ENCODE measurements around the gene LYST. TPM values are rescaled to one million over a fixed set of nuclear protein-coding genes. Genes with fewer than 3 reads are reported as not detected.
"Not testable (repeated sequence)": the region's sequence is repeated elsewhere in the genome, so short reads cannot be mapped to it uniquely, and the experiment has no call there.

The LYST gene
- total and polyA plus RNA-seq, 4 experiments from 2014 or later, result 4.2 to 35.2 (median 21.0) TPM

GRCh38 chr1:235766794-235767285, 99.9 kb downstream of the LYST start:
- intact Hi-C loops (cut with micrococcal nuclease), result no loop called here
- Histone ChIP-seq H3K4me1 (ENCODE audit: insufficient read depth, low read length) (no peaks in the 10 kb centered on the region), H3K27me3 (ENCODE audit: insufficient read depth, low read length) (no peaks in the 10 kb centered on the region), H3K36me3 (ENCODE audit: insufficient read depth, low read length) (no peaks in the 10 kb centered on the region), H3K9me3 (ENCODE audit: control insufficient read depth in 1 of 2, low read length in 2 of 2) (no peaks in the 10 kb centered on the region), H3K27ac (ENCODE audit: low read depth, low read length) (no peak overlapping the region), H3K4me3 (ENCODE audit: low read length in 2 of 2) (no peak overlapping the region)
- H3K4me1 Mint-ChIP-seq, result no peaks in the 10 kb centered on the region
- CTCF ChIA-PET (ENCODE audit: partially characterized antibody), result no interaction called here
- H3K27me3 Mint-ChIP-seq, result no peaks in the 10 kb centered on the region
- H3K36me3 Mint-ChIP-seq, result peaks cover 24 to 32% of the 10 kb centered on the region in 2 donors
- DNase-seq, result no peak
- no peaks in the 10 kb centered on the region for H3K9me3 Mint-ChIP-seq
- no peak overlapping the region for H3K27ac Mint-ChIP-seq
- no peak overlapping the region for H3K4me3 Mint-ChIP-seq
- POLR2A ChIA-PET (ENCODE audit: partially characterized antibody), result no interaction called here

DNA sequence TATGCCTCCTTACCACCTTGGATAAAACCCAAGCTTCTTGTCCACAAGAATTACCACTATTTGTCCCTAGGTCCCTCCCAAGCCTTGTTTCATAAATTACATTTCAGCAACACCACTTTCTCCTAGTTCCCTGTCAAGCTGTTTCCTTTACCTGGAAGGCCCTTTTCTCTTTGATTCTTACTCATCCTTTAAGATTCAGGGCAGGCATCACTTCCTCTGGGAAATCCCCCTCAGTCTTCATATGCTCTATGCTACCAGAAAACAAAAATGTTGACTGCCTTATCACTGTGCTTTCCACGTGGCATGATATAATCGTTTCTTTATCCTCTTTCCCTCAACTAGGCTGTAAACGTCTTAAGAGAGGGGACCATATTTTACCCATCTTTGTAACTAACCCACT, 102.7 kb downstream of the LYST start:
- no peaks in the 10 kb centered on the region for H3K36me3 ChIP-seq (ENCODE audit: insufficient read depth, low read length)
- Mint-ChIP-seq H3K27ac (no peak overlapping the region), H3K27me3 (no peaks in the 10 kb centered on the region), H3K4me3 (no peak overlapping the region), H3K9me3 (no peaks in the 10 kb centered on the region), H3K4me1 (no peaks in the 10 kb centered on the region), H3K36me3 (peaks cover 23 to 44% of the 10 kb centered on the region in 2 donors)
- no peaks in the 10 kb centered on the region for H3K4me1 ChIP-seq (ENCODE audit: insufficient read depth, low read length)
- ChIA-PET CTCF (ENCODE audit: partially characterized antibody) (no interaction called here), POLR2A (ENCODE audit: partially characterized antibody) (no interaction called here)
- no peaks in the 10 kb centered on the region for H3K9me3 ChIP-seq (ENCODE audit: control insufficient read depth in 1 of 2, low read length in 2 of 2)
- H3K4me3 ChIP-seq (ENCODE audit: low read length in 2 of 2), result no peak overlapping the region
- H3K27ac ChIP-seq (ENCODE audit: low read depth, low read length), result no peak overlapping the region
- no peak for DNase-seq
- intact Hi-C loops (cut with micrococcal nuclease), result no loop called here
- no peaks in the 10 kb centered on the region for H3K27me3 ChIP-seq (ENCODE audit: insufficient read depth, low read length)

- no peak overlapping the region for H3K4me3 ChIP-seq (ENCODE audit: low read length in 2 of 2)
- H3K36me3 ChIP-seq (ENCODE audit: insufficient read depth, low read length), result no peaks in the 10 kb centered on the region
- ChIA-PET CTCF (ENCODE audit: partially characterized antibody) (no interaction called here), POLR2A (ENCODE audit: partially characterized antibody) (no interaction called here)
- Mint-ChIP-seq H3K36me3 (peaks cover 13 to 54% of the 10 kb centered on the region in 2 donors), H3K4me3 (no peak overlapping the region), H3K27me3 (no peaks in the 10 kb centered on the region), H3K27ac (no peak overlapping the region), H3K4me1 (no peaks in the 10 kb centered on the region), H3K9me3 (no peaks in the 10 kb centered on the region)
- intact Hi-C loops (cut with micrococcal nuclease), result no loop called here
- no peaks in the 10 kb centered on the region for H3K27me3 ChIP-seq (ENCODE audit: insufficient read depth, low read length)
- no peak for DNase-seq
- no peaks in the 10 kb centered on the region for H3K9me3 ChIP-seq (ENCODE audit: control insufficient read depth in 1 of 2, low read length in 2 of 2)
- H3K27ac ChIP-seq (ENCODE audit: low read depth, low read length), result no peak overlapping the region
- H3K4me1 ChIP-seq (ENCODE audit: insufficient read depth, low read length), result no peaks in the 10 kb centered on the region
Observed at GRCh38 chr1:235759336-235759735, 107.4 kb downstream of the LYST start.

GRCh38 chr1:235758931-235759330, 107.8 kb downstream of the LYST start:
- Mint-ChIP-seq H3K27me3 (no peaks in the 10 kb centered on the region), H3K9me3 (no peaks in the 10 kb centered on the region), H3K36me3 (peaks cover 15 to 54% of the 10 kb centered on the region in 2 donors), H3K27ac (no peak overlapping the region), H3K4me1 (no peaks in the 10 kb centered on the region), H3K4me3 (no peak overlapping the region)
- no peak for DNase-seq
- intact Hi-C loops (cut with micrococcal nuclease), result no loop called here
- no peaks in the 10 kb centered on the region for H3K36me3 ChIP-seq (ENCODE audit: insufficient read depth, low read length)
- POLR2A ChIA-PET (ENCODE audit: partially characterized antibody), result no interaction called here
- H3K4me1 ChIP-seq (ENCODE audit: insufficient read depth, low read length), result no peaks in the 10 kb centered on the region
- no peak overlapping the region for H3K4me3 ChIP-seq (ENCODE audit: low read length in 2 of 2)
- H3K9me3 ChIP-seq (ENCODE audit: control insufficient read depth in 1 of 2, low read length in 2 of 2), result no peaks in the 10 kb centered on the region
- H3K27ac ChIP-seq (ENCODE audit: low read depth, low read length), result no peak overlapping the region
- H3K27me3 ChIP-seq (ENCODE audit: insufficient read depth, low read length), result no peaks in the 10 kb centered on the region
- CTCF ChIA-PET (ENCODE audit: partially characterized antibody), result no interaction called here

DNA sequence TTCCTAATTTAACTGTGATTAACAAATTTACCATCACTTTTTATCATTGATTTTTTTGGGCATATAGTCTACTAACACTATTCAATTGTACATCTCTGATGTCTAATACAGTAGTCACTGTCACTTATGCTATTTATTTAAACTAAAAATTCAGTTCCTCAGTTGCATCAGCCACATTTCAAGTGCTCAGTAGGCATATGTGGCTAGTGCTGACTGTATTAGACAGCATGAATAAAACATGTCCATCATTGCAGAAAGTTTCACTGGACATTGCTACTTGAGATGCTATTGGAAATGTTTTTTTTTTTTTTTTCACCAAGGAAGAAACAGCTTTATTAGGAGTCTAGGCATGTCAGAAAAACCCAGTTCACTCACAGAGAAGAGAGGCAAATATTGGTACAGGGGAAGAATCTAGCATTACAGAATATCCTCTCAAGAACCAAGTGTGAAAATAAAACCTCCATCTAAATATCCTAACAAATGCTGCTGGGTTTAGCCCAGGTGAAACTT, 109.1 kb downstream of the LYST start:
- Histone ChIP-seq H3K36me3 (ENCODE audit: insufficient read depth, low read length) (no peaks in the 10 kb centered on the region), H3K4me3 (ENCODE audit: low read length in 2 of 2) (no peak overlapping the region), H3K4me1 (ENCODE audit: insufficient read depth, low read length) (no peaks in the 10 kb centered on the region), H3K27me3 (ENCODE audit: insufficient read depth, low read length) (no peaks in the 10 kb centered on the region), H3K27ac (ENCODE audit: low read depth, low read length) (no peak overlapping the region), H3K9me3 (ENCODE audit: control insufficient read depth in 1 of 2, low read length in 2 of 2) (no peaks in the 10 kb centered on the region)
- peaks cover 15 to 51% of the 10 kb centered on the region in 2 donors for H3K36me3 Mint-ChIP-seq
- no peaks in the 10 kb centered on the region for H3K9me3 Mint-ChIP-seq
- ChIA-PET CTCF (ENCODE audit: partially characterized antibody) (interaction anchor here (0.7 to 0.8 kb wide), 2 partner anchors 244 to 248 kb away, joined by 3 to 5 read pairs; no protein-coding TSS in a partner anchor), POLR2A (ENCODE audit: partially characterized antibody) (no interaction called here)
- no peak overlapping the region for H3K27ac Mint-ChIP-seq
- no peak for DNase-seq
- no peaks in the 10 kb centered on the region for H3K27me3 Mint-ChIP-seq
- no peak overlapping the region for H3K4me3 Mint-ChIP-seq
- intact Hi-C loops (cut with micrococcal nuclease), result no loop called here
- H3K4me1 Mint-ChIP-seq, result no peaks in the 10 kb centered on the region

- H3K27ac ChIP-seq (ENCODE audit: low read depth, low read length); DNase-seq; H3K4me3 ChIP-seq (ENCODE audit: low read length in 2 of 2); H3K27me3 ChIP-seq (ENCODE audit: insufficient read depth, low read length); H3K27ac Mint-ChIP-seq; H3K36me3 ChIP-seq (ENCODE audit: insufficient read depth, low read length); H3K4me1 Mint-ChIP-seq; H3K9me3 Mint-ChIP-seq; intact Hi-C loops (cut with micrococcal nuclease); H3K27me3 Mint-ChIP-seq; H3K4me1 ChIP-seq (ENCODE audit: insufficient read depth, low read length); H3K9me3 ChIP-seq (ENCODE audit: control insufficient read depth in 1 of 2, low read length in 2 of 2); H3K4me3 Mint-ChIP-seq; POLR2A ChIA-PET (ENCODE audit: partially characterized antibody): not testable (repeated sequence)
- peaks cover 11 to 41% of the 10 kb centered on the region in 2 donors for H3K36me3 Mint-ChIP-seq
- CTCF ChIA-PET (ENCODE audit: partially characterized antibody), result interaction anchor here (0.7 to 1.6 kb wide), 3 partner anchors 89 to 240 kb away, joined by 3 to 4 read pairs (median 3); no protein-coding TSS in a partner anchor
Observed at GRCh38 chr1:235754186-235754585, 112.5 kb downstream of the LYST start.

DNA sequence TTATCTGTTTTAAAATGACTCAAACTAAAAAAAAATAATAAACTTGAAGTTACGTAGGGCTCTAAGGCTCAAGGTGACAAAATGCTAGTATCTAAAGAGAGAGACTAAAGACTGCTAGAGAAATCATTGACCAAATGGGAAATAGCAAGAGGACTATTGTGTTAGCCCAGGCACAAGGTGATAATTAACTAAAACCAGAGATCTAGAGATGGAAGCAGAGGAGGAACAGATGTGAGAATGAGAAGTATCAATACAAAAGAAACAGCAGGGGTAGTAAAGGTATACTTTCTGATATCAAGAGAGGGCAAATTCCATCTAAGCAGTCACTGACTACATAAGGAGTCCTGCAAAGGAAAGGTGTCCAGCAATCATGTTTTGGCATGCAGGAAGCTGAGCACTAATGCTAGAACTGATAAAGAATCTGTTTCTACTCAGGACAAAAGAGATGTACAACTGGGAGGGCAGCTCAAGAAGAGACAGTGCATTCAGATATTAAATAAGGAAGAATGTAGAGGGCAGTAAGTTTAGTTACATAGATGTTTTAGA, 116.9 kb downstream of the LYST start:
- DNase-seq, result no peak
- no peak overlapping the region for H3K4me3 ChIP-seq (ENCODE audit: low read length in 2 of 2)
- no peak overlapping the region for H3K27ac ChIP-seq (ENCODE audit: low read depth, low read length)
- intact Hi-C loops (cut with micrococcal nuclease), result no loop called here
- Mint-ChIP-seq H3K36me3 (peaks cover 21 to 49% of the 10 kb centered on the region in 2 donors), H3K27me3 (no peaks in the 10 kb centered on the region), H3K27ac (peak overlapping the region in 3 of 7 donors; percentile 13 to 62 (median 57)), H3K4me3 (no peak overlapping the region), H3K9me3 (no peaks in the 10 kb centered on the region), H3K4me1 (no peaks in the 10 kb centered on the region)
- no peaks in the 10 kb centered on the region for H3K9me3 ChIP-seq (ENCODE audit: control insufficient read depth in 1 of 2, low read length in 2 of 2)
- H3K27me3 ChIP-seq (ENCODE audit: insufficient read depth, low read length), result no peaks in the 10 kb centered on the region
- H3K4me1 ChIP-seq (ENCODE audit: insufficient read depth, low read length), result no peaks in the 10 kb centered on the region
- CTCF ChIA-PET (ENCODE audit: partially characterized antibody), result interaction anchor here (1.1 to 2.0 kb wide), 2 partner anchors 222 to 333 kb away, joined by 3 to 5 read pairs; no protein-coding TSS in a partner anchor
- POLR2A ChIA-PET (ENCODE audit: partially characterized antibody), result no interaction called here
- H3K36me3 ChIP-seq (ENCODE audit: insufficient read depth, low read length), result peaks cover 8% of the 10 kb centered on the region

Measured in CD4-positive, alpha-beta memory T cell (primary cell).